Stimulated activated CD8-positive, alpha-beta memory T cell treated with anti-CD3 and anti-CD28 coated beads, Interleukin-7, amount 100 ng/mL, for 48 hours (primary cell): Measurements from ENCODE around the gene VPS33A.
"Not testable (repeated sequence)": the region's sequence is repeated elsewhere in the genome, so short reads cannot be mapped to it uniquely, and the experiment has no call there.

Source experiments
- DNase-seq, 2 donors: peaks; one replicate each; pipeline ENCODE4 v3.0.0-alpha.2; 2020; ENCODE audit warnings: low read depth in 1 of 2; ENCODE audit errors: extremely low read depth in 1 of 2

Gene VPS33A

GRCh38 chr12:122258462-122258861, 7.8 kb downstream of the VPS33A start:
- not testable (repeated sequence) for DNase-seq

GRCh38 chr12:122250536-122250935, 15.8 kb downstream of the VPS33A start:
- DNase-seq = no peak

- DNase-seq = no peak
These were observed 16.2 kb downstream of the VPS33A start for GRCh38 chr12:122250047-122250446.

GRCh38 chr12:122245553-122245952, 20.7 kb downstream of the VPS33A start:
- no peak for DNase-seq

GRCh38 chr12:122244565-122245371, 21.5 kb downstream of the VPS33A start:
- DNase-seq = no peak

GRCh38 chr12:122243965-122244364, 22.3 kb downstream of the VPS33A start:
- DNase-seq = no peak

GRCh38 chr12:122238861-122239260, 27.4 kb downstream of the VPS33A start:
- no peak for DNase-seq

GRCh38 chr12:122235741-122236140, 30.6 kb downstream of the VPS33A start:
- no peak for DNase-seq

- no peak for DNase-seq
These were observed 33.6 kb downstream of the VPS33A start for GRCh38 chr12:122232691-122233090.

GRCh38 chr12:122230798-122231197, 35.5 kb downstream of the VPS33A start:
- no peak for DNase-seq

GRCh38 chr12:122228092-122228491, 38.2 kb downstream of the VPS33A start:
- no peak for DNase-seq

GRCh38 chr12:122227341-122227740, 39.0 kb downstream of the VPS33A start:
- peak in 1 of 2 donors; percentile 49 for DNase-seq

- DNase-seq = no peak
These were observed 39.7 kb downstream of the VPS33A start for GRCh38 chr12:122226366-122227125.

- peak; percentile 100 for DNase-seq
These were observed 40.5 kb downstream of the VPS33A start, which contains the start of gene DIABLO for GRCh38 chr12:122225683-122226365. DIABLO (minus strand) TSS chr12:122226052; CDS start chr12:122226014, 38 bp downstream.

- DNase-seq = no peak
These were observed 49.8 kb downstream of the VPS33A start for GRCh38 chr12:122216445-122216844.

GRCh38 chr12:122215771-122216170, 50.5 kb downstream of the VPS33A start:
- DNase-seq = no peak

- no peak for DNase-seq
These were observed 58.0 kb downstream of the VPS33A start for GRCh38 chr12:122208073-122208820.

- no peak for DNase-seq
These were observed 58.9 kb downstream of the VPS33A start for GRCh38 chr12:122207391-122207790.

GRCh38 chr12:122206976-122207375, 59.3 kb downstream of the VPS33A start:
- DNase-seq = no peak

GRCh38 chr12:122206111-122206881, 60.0 kb downstream of the VPS33A start:
- no peak for DNase-seq
